CD4-positive, alpha-beta T cell (primary cell): ENCODE results near the gene ZBTB4. TPM values are rescaled to one million over a fixed set of nuclear protein-coding genes. Genes with fewer than 3 reads are reported as not detected.

ENCODE experiments used
- ATAC-seq: fragments of 200-7000 bp; cut with Tn5 transposase; one replicate; pipeline ENCODE4 v1.10.0; 2022; ENCODE audit warnings: mild to moderate bottlenecking; ENCODE audit not compliant: poor library complexity
- CTCF ChIA-PET: fragments of 350-600 bp; sonication (Branson Sonifier 250); formaldehyde crosslinking; loops from one replicate; lab custom pipeline; 2021; ENCODE audit warnings: antibody characterized with exemption, inconsistent platforms; lab: Charles Lee
- POLR2A ChIA-PET: fragments of 350-600 bp; sonication (Branson Sonifier 250); formaldehyde crosslinking; loops from one replicate; lab custom pipeline; 2021; ENCODE audit warnings: antibody characterized with exemption, inconsistent platforms; lab: Charles Lee
- DNase-seq, 14 experiments: peaks; one replicate each; pipeline ENCODE4 v3.0.0-alpha.2; 2013 to 2020; ENCODE audit warnings: mixed read lengths in 2 of 14
- H3K27ac ChIP-seq, 2 donors: one replicate each; pipeline versions ENCODE4 v1.5.1 to v1.7.0; 2013; ENCODE audit warnings: low read length in 2 of 2, low read depth in 1 of 2, mild to moderate bottlenecking in 1 of 2
- H3K27me3 ChIP-seq, 2 experiments: 1 replicate in 1 of 2; 2 replicates in 1 of 2; pipeline versions ENCODE4 v1.6.1 to v1.7.0; 2013; ENCODE audit warnings: low read length in 2 of 2, control low read depth in 1 of 2, mild to moderate bottlenecking in 1 of 2, moderate library complexity in 1 of 2; ENCODE audit not compliant: insufficient read depth in 2 of 2, control insufficient read depth in 1 of 2
- H3K36me3 ChIP-seq: one replicate; pipeline ENCODE4 v1.6.1; 2013; ENCODE audit warnings: low read length, control low read depth; ENCODE audit not compliant: insufficient read depth
- H3K4me1 ChIP-seq: one replicate; pipeline ENCODE4 v1.6.1; 2013; ENCODE audit warnings: low read length, control low read depth; ENCODE audit not compliant: insufficient read depth
- H3K4me3 ChIP-seq: one replicate; pipeline ENCODE4 v1.5.1; 2013; ENCODE audit warnings: mild to moderate bottlenecking, low read length, moderate library complexity
- H3K9me3 ChIP-seq, 2 experiments: 1 replicate in 1 of 2; 2 replicates in 1 of 2; pipeline versions ENCODE4 v1.6.1 to v1.7.0; 2013; ENCODE audit warnings: low read length in 2 of 2, mild to moderate bottlenecking in 2 of 2, control low read depth in 1 of 2, moderate library complexity in 1 of 2; ENCODE audit not compliant: control insufficient read depth in 1 of 2, insufficient read depth in 1 of 2
- H3K27ac Mint-ChIP-seq: one replicate; pipeline ENCODE4 v1.8.0; 2020; ENCODE audit warnings: mixed read lengths
- H3K27me3 Mint-ChIP-seq: one replicate; pipeline ENCODE4 v1.8.0; 2021; ENCODE audit warnings: mixed read lengths
- H3K36me3 Mint-ChIP-seq: one replicate; pipeline ENCODE4 v1.8.0; 2021; ENCODE audit warnings: low read depth, mixed read lengths
- H3K4me1 Mint-ChIP-seq: one replicate; pipeline ENCODE4 v1.8.0; 2021; ENCODE audit warnings: low read depth, mixed read lengths
- H3K4me3 Mint-ChIP-seq: one replicate; pipeline ENCODE4 v1.8.0; 2020; ENCODE audit warnings: mild to moderate bottlenecking, mixed read lengths
- H3K9me3 Mint-ChIP-seq: one replicate; pipeline ENCODE4 v1.8.0; 2020; ENCODE audit warnings: mixed read lengths
- CTCF ChIP-seq: fragments of 200-600 bp; IDR thresholded peaks from one replicate; pipeline ENCODE4 v1.8.0; 2022; ENCODE audit warnings: antibody characterized with exemption, mild to moderate bottlenecking
- intact Hi-C, 2 experiments: fragments of 100-400 bp; cut with DNase I in 1 of 2; cut with micrococcal nuclease in 1 of 2; formaldehyde crosslinking; loops; one replicate each; pipeline versions ENCODE4 v1.15.1 to v1.9.0; 2023 to 2025; cut with DNase I, micrococcal nuclease
- total RNA-seq, 174 experiments: library from RNA in 2 of 174; stranded (reverse) in 2 of 174; gene quantifications; one replicate each; pipeline ENCODE4 v1.2.3 and lab custom pipeline; 2021 to 2026

ZBTB4 gene
- total RNA-seq, 2 experiments from 2014 or later = 55.1 to 55.6 TPM

DNA sequence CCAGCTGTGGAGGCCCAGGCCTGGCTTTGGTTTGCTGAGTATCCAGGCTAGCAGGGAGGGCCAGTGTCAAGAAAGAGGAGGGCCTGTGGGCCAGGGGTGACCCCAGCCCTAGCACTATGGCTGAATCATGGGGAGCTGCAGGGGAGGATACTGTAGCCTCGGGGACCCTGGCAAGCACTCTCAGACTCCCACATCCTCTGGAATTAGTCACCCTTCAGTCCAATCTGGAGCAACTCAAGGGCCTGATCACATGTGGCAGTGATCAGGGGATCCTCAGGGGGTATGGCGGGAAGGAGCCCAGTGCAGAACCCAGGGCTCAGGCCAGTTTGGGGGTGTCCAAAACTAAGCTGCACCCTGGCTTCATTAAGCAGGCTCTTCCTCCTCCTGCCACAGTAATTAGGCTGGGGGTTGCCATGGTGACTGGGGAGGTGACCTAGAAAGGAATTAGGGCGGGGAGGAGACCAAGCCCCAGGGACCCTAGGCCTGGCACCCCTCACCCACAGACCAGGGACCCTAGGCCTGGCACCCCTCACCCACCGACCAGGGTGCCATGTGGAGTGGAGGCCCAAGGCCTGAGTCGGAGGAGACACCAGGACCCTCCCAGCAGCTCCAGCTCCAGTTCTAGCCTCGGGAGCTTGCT is 66.0 kb downstream of the ZBTB4 start:
- peaks cover 4% of the 10 kb centered on the region for H3K4me1 Mint-ChIP-seq
- no peaks in the 10 kb centered on the region for H3K27me3 Mint-ChIP-seq
- intact Hi-C loops = no loop called here
- Histone ChIP-seq H3K4me3 (no peak overlapping the region), H3K36me3 (no peaks in the 10 kb centered on the region), H3K4me1 (peaks cover 7% of the 10 kb centered on the region), H3K9me3 (no peaks in the 10 kb centered on the region), H3K27ac (no peak overlapping the region), H3K27me3 (no peaks in the 10 kb centered on the region)
- TF ChIP-seq CTCF = no peak
- H3K36me3 Mint-ChIP-seq = no peaks in the 10 kb centered on the region
- no peak for ATAC-seq
- POLR2A ChIA-PET = interaction anchor here (1.3 kb wide), 1 partner anchor 23 kb away, joined by 4 read pairs; no protein-coding TSS in a partner anchor
- no peak overlapping the region for H3K27ac Mint-ChIP-seq
- CTCF ChIA-PET = no interaction called here
- no peak overlapping the region for H3K4me3 Mint-ChIP-seq
- no peak for DNase-seq
- no peaks in the 10 kb centered on the region for H3K9me3 Mint-ChIP-seq

GRCh38 chr17:7411427-7411750 is 68.0 kb downstream of the ZBTB4 start:
- Histone ChIP-seq H3K27ac (no peak overlapping the region), H3K9me3 (no peaks in the 10 kb centered on the region), H3K27me3 (no peaks in the 10 kb centered on the region), H3K36me3 (no peaks in the 10 kb centered on the region), H3K4me3 (no peak overlapping the region), H3K4me1 (peaks cover 12% of the 10 kb centered on the region)
- H3K4me1 Mint-ChIP-seq = peaks cover 4% of the 10 kb centered on the region
- DNase-seq (no peak), ATAC-seq (no peak)
- CTCF ChIA-PET = no interaction called here
- no peaks in the 10 kb centered on the region for H3K36me3 Mint-ChIP-seq
- H3K27me3 Mint-ChIP-seq = no peaks in the 10 kb centered on the region
- intact Hi-C loops = no loop called here
- no peak overlapping the region for H3K27ac Mint-ChIP-seq
- no peak overlapping the region for H3K4me3 Mint-ChIP-seq
- TF ChIP-seq CTCF = no peak
- POLR2A ChIA-PET = no interaction called here
- H3K9me3 Mint-ChIP-seq = no peaks in the 10 kb centered on the region

- ChIA-PET CTCF (no interaction called here), POLR2A (no interaction called here)
- peaks cover 0 to under 1% of the 10 kb centered on the region in 2 experiments for H3K27me3 ChIP-seq
- no peaks in the 10 kb centered on the region for H3K9me3 ChIP-seq
- peaks cover 17% of the 10 kb centered on the region for H3K4me1 ChIP-seq
- Mint-ChIP-seq H3K4me3 (no peak overlapping the region), H3K36me3 (no peaks in the 10 kb centered on the region), H3K4me1 (peaks cover 7% of the 10 kb centered on the region), H3K27ac (no peak overlapping the region), H3K9me3 (no peaks in the 10 kb centered on the region), H3K27me3 (no peaks in the 10 kb centered on the region)
- H3K27ac ChIP-seq = no peak overlapping the region
- intact Hi-C loops = no loop called here
- TF ChIP-seq CTCF = no peak
- no peak for ATAC-seq
- no peaks in the 10 kb centered on the region for H3K36me3 ChIP-seq
- H3K4me3 ChIP-seq = no peak overlapping the region
- DNase-seq = peak in 1 of 14 experiments; percentile 7
Measured at GRCh38 chr17:7410634-7411426, 68.6 kb downstream of the ZBTB4 start.
